ENCODE measurements around the gene RAI1.
A peak's percentile ranks its signal among the peaks of the same experiment; 100 is the strongest.

The RAI1 gene

GRCh38 chr17:17845046-17845775 lies 164.0 kb downstream of the RAI1 start:
- Histone ChIP-seq H3K4me2 (ENCODE audit: low read length) (no peak overlapping the region), H3K9ac (ENCODE audit: low read depth, low read length) (no peak overlapping the region), H3K9me3 (replicated peaks; ENCODE audit: low read length) (no peaks in the 10 kb centered on the region), H3K27me3 (ENCODE audit: control insufficient read depth, insufficient read depth, low read length) (no peaks in the 10 kb centered on the region), H3K4me1 (ENCODE audit: control insufficient read depth, insufficient read depth, low read length) (peaks cover 26% of the 10 kb centered on the region), H3K36me3 (ENCODE audit: insufficient read depth, low read length) (peaks cover 23% of the 10 kb centered on the region), H3K4me3 (ENCODE audit: low read length) (no peak overlapping the region)

GRCh38 chr17:17846003-17846402 lies 164.7 kb downstream of the RAI1 start:
- Histone ChIP-seq H3K27me3 (ENCODE audit: control insufficient read depth, insufficient read depth, low read length) (no peaks in the 10 kb centered on the region), H3K4me1 (ENCODE audit: control insufficient read depth, insufficient read depth, low read length) (peaks cover 26% of the 10 kb centered on the region), H3K4me3 (ENCODE audit: low read length) (no peak overlapping the region)

GRCh38 chr17:17846645-17847044 lies 165.4 kb downstream of the RAI1 start:
- Histone ChIP-seq H3K36me3 (ENCODE audit: insufficient read depth, low read length) (peaks cover 32% of the 10 kb centered on the region), H3K9me3 (replicated peaks; ENCODE audit: low read length) (no peaks in the 10 kb centered on the region), H3K9ac (ENCODE audit: low read depth, low read length) (no peak overlapping the region), H3K4me1 (ENCODE audit: control insufficient read depth, insufficient read depth, low read length) (peaks cover 21% of the 10 kb centered on the region), H3K27me3 (ENCODE audit: control insufficient read depth, insufficient read depth, low read length) (no peaks in the 10 kb centered on the region), H3K4me3 (ENCODE audit: low read length) (no peak overlapping the region), H3K4me2 (ENCODE audit: low read length) (no peak overlapping the region)

More at GRCh38 chr17:17846003-17846402, 164.7 kb downstream of the RAI1 start:
- Histone ChIP-seq H3K9ac (ENCODE audit: low read depth, low read length) (no peak overlapping the region), H3K36me3 (ENCODE audit: insufficient read depth, low read length) (peaks cover 28% of the 10 kb centered on the region), H3K4me2 (ENCODE audit: low read length) (no peak overlapping the region), H3K9me3 (replicated peaks; ENCODE audit: low read length) (no peaks in the 10 kb centered on the region)

- no peaks in the 10 kb centered on the region for H3K27me3 ChIP-seq (ENCODE audit: control insufficient read depth, insufficient read depth, low read length)
- H3K36me3 ChIP-seq (ENCODE audit: insufficient read depth, low read length): peaks cover 37% of the 10 kb centered on the region
- no peaks in the 10 kb centered on the region for H3K9me3 ChIP-seq (replicated peaks; ENCODE audit: low read length)
- peaks cover 21% of the 10 kb centered on the region for H3K4me1 ChIP-seq (ENCODE audit: control insufficient read depth, insufficient read depth, low read length)
- no peak overlapping the region for H3K4me3 ChIP-seq (ENCODE audit: low read length)
- no peak overlapping the region for H3K9ac ChIP-seq (ENCODE audit: low read depth, low read length)
- H3K4me2 ChIP-seq (ENCODE audit: low read length): no peak overlapping the region
These were observed 165.9 kb downstream of the RAI1 start for GRCh38 chr17:17847118-17847689.

DNA sequence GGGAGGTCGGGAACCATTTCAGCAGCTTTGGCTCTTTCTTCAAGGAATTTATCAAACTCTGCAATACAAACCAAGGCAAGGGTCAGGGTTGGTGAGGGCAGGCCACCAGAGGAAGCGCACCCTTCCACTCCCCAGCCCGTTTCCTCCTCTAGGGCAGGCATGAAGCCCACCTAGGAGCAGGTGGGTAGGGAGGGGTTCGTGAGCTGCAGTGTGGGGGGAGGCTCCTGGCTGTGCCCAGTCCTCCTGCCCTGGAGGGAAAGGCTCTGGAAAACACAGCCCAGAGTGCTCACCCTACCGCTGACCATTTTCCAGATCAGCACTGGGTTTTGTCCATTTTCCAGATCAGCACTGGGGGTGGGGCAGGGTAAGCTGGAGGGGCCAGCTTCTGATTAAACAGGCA lies 166.5 kb downstream of the RAI1 start:
- Histone ChIP-seq H3K9ac (ENCODE audit: low read depth, low read length) (no peak overlapping the region), H3K36me3 (ENCODE audit: insufficient read depth, low read length) (peaks cover 37% of the 10 kb centered on the region), H3K9me3 (replicated peaks; ENCODE audit: low read length) (no peaks in the 10 kb centered on the region), H3K4me1 (ENCODE audit: control insufficient read depth, insufficient read depth, low read length) (peaks cover 21% of the 10 kb centered on the region), H3K4me3 (ENCODE audit: low read length) (no peak overlapping the region), H3K27me3 (ENCODE audit: control insufficient read depth, insufficient read depth, low read length) (no peaks in the 10 kb centered on the region), H3K4me2 (ENCODE audit: low read length) (no peak overlapping the region)

- Histone ChIP-seq H3K9ac (ENCODE audit: low read depth, low read length) (no peak overlapping the region), H3K4me2 (ENCODE audit: low read length) (peak overlapping the region; percentile 4), H3K4me3 (ENCODE audit: low read length) (no peak overlapping the region), H3K4me1 (ENCODE audit: control insufficient read depth, insufficient read depth, low read length) (peaks cover 21% of the 10 kb centered on the region), H3K9me3 (replicated peaks; ENCODE audit: low read length) (no peaks in the 10 kb centered on the region), H3K36me3 (ENCODE audit: insufficient read depth, low read length) (peaks cover 40% of the 10 kb centered on the region), H3K27me3 (ENCODE audit: control insufficient read depth, insufficient read depth, low read length) (no peaks in the 10 kb centered on the region)
These were observed 167.2 kb downstream of the RAI1 start for GRCh38 chr17:17848311-17849082.

DNA sequence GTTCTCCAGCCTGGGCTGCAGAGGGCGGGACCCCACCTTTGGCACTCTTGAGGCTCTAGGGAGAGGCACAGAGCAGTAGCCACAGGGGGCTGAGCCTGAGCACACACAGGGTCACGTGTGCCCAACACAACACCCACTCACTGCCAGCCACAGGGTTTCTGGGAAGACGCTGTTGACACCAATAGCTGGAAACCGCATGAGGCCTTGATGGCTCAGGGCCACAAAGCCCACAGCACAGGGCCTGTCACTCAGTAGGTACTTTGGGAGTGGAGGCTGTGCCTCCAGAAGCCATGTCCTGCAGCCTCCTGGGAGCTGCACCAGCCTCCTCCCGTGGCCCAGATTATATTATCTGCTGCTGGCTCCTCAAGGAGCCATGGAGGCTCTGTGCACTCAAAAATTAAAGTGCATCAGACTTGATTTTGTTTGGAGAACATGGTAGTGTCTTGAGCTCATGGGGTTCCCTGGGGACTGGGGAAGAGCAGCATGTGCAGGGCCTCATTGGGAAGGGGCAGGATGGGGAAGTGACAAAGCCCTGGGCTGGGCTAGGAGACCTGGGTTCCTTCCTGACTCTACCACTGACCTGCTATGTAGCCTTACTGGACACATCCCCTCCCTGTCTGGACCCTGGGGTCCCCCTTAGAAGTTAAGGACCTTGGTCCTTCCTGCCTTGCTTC lies 168.0 kb downstream of the RAI1 start:
- Histone ChIP-seq H3K36me3 (ENCODE audit: insufficient read depth, low read length) (peaks cover 40% of the 10 kb centered on the region), H3K27me3 (ENCODE audit: control insufficient read depth, insufficient read depth, low read length) (no peaks in the 10 kb centered on the region), H3K4me2 (ENCODE audit: low read length) (peak overlapping the region; percentile 4), H3K9me3 (replicated peaks; ENCODE audit: low read length) (no peaks in the 10 kb centered on the region), H3K9ac (ENCODE audit: low read depth, low read length) (peak overlapping the region; percentile 23), H3K4me3 (ENCODE audit: low read length) (no peak overlapping the region), H3K4me1 (ENCODE audit: control insufficient read depth, insufficient read depth, low read length) (peaks cover 21% of the 10 kb centered on the region)

DNA sequence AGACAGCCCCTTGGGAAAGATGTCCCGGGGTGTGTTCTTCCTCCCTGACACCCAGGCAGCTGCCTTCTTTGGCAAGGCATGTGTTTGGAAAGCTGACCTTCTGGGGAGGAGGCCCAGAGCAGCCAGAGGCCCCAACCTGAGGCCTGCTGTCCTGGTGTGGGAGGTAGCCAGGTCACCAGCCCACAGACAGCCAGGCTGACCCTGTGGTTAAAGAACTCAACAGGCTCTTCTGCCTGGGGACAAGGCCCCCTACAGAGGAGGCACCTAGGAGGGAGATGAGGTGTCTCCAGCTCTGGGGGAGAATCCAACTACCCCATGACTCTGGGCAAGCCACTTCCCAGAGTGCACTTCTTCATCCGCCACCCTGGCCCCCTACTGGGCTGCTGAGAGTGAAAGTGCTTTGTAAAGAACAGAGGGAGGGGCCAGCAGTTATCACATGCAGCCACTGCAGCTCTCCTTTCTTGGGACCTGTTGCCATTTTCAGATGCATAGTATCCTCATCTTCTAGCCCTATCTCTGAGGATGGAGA lies 168.7 kb downstream of the RAI1 start:
- H3K4me3 ChIP-seq (ENCODE audit: low read length): no peak overlapping the region
- peaks cover 24% of the 10 kb centered on the region for H3K4me1 ChIP-seq (ENCODE audit: control insufficient read depth, insufficient read depth, low read length)

GRCh38 chr17:17851103-17852002 lies 170.1 kb downstream of the RAI1 start:
- H3K4me1 ChIP-seq (ENCODE audit: control insufficient read depth, insufficient read depth, low read length): peaks cover 31% of the 10 kb centered on the region
- H3K36me3 ChIP-seq (ENCODE audit: insufficient read depth, low read length): peaks cover 34% of the 10 kb centered on the region
- no peak overlapping the region for H3K9ac ChIP-seq (ENCODE audit: low read depth, low read length)

More for the DNA sequence above, 168.7 kb downstream of the RAI1 start:
- Histone ChIP-seq H3K9ac (ENCODE audit: low read depth, low read length) (peak overlapping the region; percentile 23), H3K27me3 (ENCODE audit: control insufficient read depth, insufficient read depth, low read length) (no peaks in the 10 kb centered on the region), H3K36me3 (ENCODE audit: insufficient read depth, low read length) (peaks cover 42% of the 10 kb centered on the region), H3K4me2 (ENCODE audit: low read length) (no peak overlapping the region), H3K9me3 (replicated peaks; ENCODE audit: low read length) (no peaks in the 10 kb centered on the region)

DNA sequence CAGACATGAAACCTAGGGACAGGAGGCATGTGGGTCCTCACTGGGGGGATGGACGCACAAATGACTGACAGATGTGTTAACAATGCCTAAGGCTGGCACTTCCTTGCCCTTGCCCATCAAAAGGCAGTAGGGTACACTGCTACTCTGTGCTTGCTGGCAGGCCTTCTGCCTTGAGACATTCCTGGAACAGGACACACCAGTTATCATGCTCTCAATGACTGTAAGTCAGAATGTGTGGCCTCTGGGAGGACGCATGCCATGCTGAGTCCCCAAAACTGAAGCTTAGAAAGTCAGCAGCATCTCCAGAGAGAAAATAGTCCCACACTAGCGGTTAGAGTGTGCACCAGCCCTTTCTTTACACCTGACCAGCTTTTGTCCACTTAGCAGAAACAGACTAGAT lies 171.7 kb downstream of the RAI1 start:
- no peaks in the 10 kb centered on the region for H3K9me3 ChIP-seq (replicated peaks; ENCODE audit: low read length)
- peaks cover 35% of the 10 kb centered on the region for H3K4me1 ChIP-seq (ENCODE audit: control insufficient read depth, insufficient read depth, low read length)
- H3K9ac ChIP-seq (ENCODE audit: low read depth, low read length): no peak overlapping the region
- H3K36me3 ChIP-seq (ENCODE audit: insufficient read depth, low read length): peaks cover 21% of the 10 kb centered on the region
- no peak overlapping the region for H3K4me3 ChIP-seq (ENCODE audit: low read length)
- no peaks in the 10 kb centered on the region for H3K27me3 ChIP-seq (ENCODE audit: control insufficient read depth, insufficient read depth, low read length)
- H3K4me2 ChIP-seq (ENCODE audit: low read length): no peak overlapping the region

More at GRCh38 chr17:17851103-17852002, 170.1 kb downstream of the RAI1 start:
- Histone ChIP-seq H3K4me2 (ENCODE audit: low read length) (no peak overlapping the region), H3K9me3 (replicated peaks; ENCODE audit: low read length) (no peaks in the 10 kb centered on the region), H3K27me3 (ENCODE audit: control insufficient read depth, insufficient read depth, low read length) (no peaks in the 10 kb centered on the region), H3K4me3 (ENCODE audit: low read length) (no peak overlapping the region)

Measured in skeletal muscle satellite cell (primary cell).